Calu3 (cell line): ENCODE results near the gene F10. TPM values are rescaled to one million over a fixed set of nuclear protein-coding genes. Genes with fewer than 3 reads are reported as not detected.

ENCODE experiments used
- BruUV-seq: library from RNA; stranded (reverse); fragments of 400-500 nt; replicated peaks from 2 replicates; lab custom pipeline; 2021; lab: Mats Ljungman, UMichigan
- CTCF ChIA-PET: fragments of 300-600 bp; sonication (Branson Sonifier 250); formaldehyde crosslinking; loops from one replicate; lab custom pipeline; 2022; ENCODE audit warnings: antibody characterized with exemption; lab: Charles Lee
- DNase-seq: peaks from one replicate; pipeline ENCODE4 v3.0.0; 2022
- H3K27ac Mint-ChIP-seq: one replicate; pipeline ENCODE4 v1.8.0; 2022; ENCODE audit warnings: mixed read lengths; ENCODE audit not compliant: unreplicated experiment
- H3K27me3 Mint-ChIP-seq: one replicate; pipeline ENCODE4 v1.8.0; 2022; ENCODE audit warnings: mixed read lengths; ENCODE audit not compliant: unreplicated experiment
- H3K36me3 Mint-ChIP-seq: one replicate; pipeline ENCODE4 v1.8.0; 2022; ENCODE audit warnings: mild to moderate bottlenecking, moderate library complexity, mixed read lengths; ENCODE audit not compliant: insufficient read depth, unreplicated experiment
- H3K4me1 Mint-ChIP-seq: one replicate; pipeline ENCODE4 v1.8.0; 2022; ENCODE audit warnings: mild to moderate bottlenecking, low read depth, mixed read lengths; ENCODE audit not compliant: unreplicated experiment
- H3K4me3 Mint-ChIP-seq: one replicate; pipeline ENCODE4 v1.8.0; 2022; ENCODE audit warnings: mild to moderate bottlenecking, low read depth, moderate library complexity, mixed read lengths; ENCODE audit not compliant: unreplicated experiment
- H3K9me3 Mint-ChIP-seq: one replicate; pipeline ENCODE4 v1.8.0; 2022; ENCODE audit warnings: low read depth, mixed read lengths; ENCODE audit not compliant: unreplicated experiment
- intact Hi-C: fragments of 100-400 bp; cut with micrococcal nuclease; formaldehyde crosslinking; loops from one replicate; pipeline ENCODE4 v1.10.0; 2022; ENCODE audit not compliant: unreplicated experiment
- total RNA-seq: library from RNA; stranded (reverse); gene quantifications from 2 replicates; pipeline ENCODE4 v1.2.3, GENCODE V29; 2022
- TF ChIP-seq, protein P1 (sequence below): fragments of 200-600 bp; IDR thresholded peaks from one replicate; pipeline ENCODE4 v1.8.0; 2022; ENCODE audit warnings: antibody characterized with exemption; ENCODE audit not compliant: unreplicated experiment

Gene F10
- total RNA-seq, 1 experiment from 2014 or later: not detected

DNA sequence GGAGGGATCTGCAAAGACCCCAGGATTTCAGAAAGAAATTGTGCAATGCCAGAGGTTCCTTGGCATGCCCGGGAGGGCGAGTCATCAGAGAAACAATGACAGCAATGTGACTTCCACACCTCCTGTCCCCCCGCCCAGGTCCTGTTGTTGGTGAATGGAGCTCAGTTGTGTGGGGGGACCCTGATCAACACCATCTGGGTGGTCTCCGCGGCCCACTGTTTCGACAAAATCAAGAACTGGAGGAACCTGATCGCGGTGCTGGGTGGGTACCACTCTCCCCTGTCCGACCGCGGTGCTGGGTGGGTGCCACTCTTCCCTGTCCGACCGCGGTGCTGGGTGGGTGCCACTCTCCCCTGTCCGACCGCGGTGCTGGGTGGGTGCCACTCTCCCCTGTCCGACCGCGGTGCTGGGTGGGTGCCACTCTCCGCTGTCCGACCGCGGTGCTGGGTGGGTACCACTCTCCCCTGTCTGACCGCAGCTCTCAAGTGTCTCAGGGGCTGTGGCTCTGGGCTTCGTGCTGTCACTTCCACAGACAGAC, 5.2 kb upstream of the F10 start:
- Mint-ChIP-seq H3K4me3 (no peak overlapping the region), H3K9me3 (no peaks in the 10 kb centered on the region), H3K27me3 (peaks cover 13% of the 10 kb centered on the region), H3K36me3 (no peaks in the 10 kb centered on the region), H3K4me1 (no peaks in the 10 kb centered on the region), H3K27ac (no peak overlapping the region)
- TF ChIP-seq, protein P1, sequence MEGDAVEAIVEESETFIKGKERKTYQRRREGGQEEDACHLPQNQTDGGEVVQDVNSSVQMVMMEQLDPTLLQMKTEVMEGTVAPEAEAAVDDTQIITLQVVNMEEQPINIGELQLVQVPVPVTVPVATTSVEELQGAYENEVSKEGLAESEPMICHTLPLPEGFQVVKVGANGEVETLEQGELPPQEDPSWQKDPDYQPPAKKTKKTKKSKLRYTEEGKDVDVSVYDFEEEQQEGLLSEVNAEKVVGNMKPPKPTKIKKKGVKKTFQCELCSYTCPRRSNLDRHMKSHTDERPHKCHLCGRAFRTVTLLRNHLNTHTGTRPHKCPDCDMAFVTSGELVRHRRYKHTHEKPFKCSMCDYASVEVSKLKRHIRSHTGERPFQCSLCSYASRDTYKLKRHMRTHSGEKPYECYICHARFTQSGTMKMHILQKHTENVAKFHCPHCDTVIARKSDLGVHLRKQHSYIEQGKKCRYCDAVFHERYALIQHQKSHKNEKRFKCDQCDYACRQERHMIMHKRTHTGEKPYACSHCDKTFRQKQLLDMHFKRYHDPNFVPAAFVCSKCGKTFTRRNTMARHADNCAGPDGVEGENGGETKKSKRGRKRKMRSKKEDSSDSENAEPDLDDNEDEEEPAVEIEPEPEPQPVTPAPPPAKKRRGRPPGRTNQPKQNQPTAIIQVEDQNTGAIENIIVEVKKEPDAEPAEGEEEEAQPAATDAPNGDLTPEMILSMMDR: no peak
- BruUV-seq: no TSS peak
- CTCF ChIA-PET: no interaction called here
- DNase-seq: no peak
- intact Hi-C loops: no loop called here

DNA sequence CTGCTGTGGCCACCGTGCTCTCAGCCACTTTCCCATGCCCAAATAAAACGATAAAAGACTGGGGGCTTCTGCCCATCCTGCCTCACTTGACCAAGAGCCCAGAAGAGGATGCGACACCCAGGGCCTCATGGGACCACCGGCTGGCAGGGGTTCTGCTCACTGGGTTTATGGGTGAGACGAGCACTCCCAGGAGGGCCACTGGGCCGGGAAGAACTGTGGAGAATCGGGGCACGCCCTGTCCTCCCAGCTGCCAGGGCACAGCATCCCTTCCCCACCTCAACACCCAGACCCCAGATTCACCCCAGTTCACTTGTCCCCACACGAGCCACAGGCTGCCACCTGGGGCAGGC, 4.7 kb upstream of the F10 start:
- TF ChIP-seq, protein P1: no peak
- no peak overlapping the region for H3K27ac Mint-ChIP-seq
- no peak for DNase-seq
- BruUV-seq: no TSS peak
- H3K4me3 Mint-ChIP-seq: no peak overlapping the region
- peaks cover 13% of the 10 kb centered on the region for H3K27me3 Mint-ChIP-seq
- no peaks in the 10 kb centered on the region for H3K4me1 Mint-ChIP-seq
- CTCF ChIA-PET: no interaction called here
- no peaks in the 10 kb centered on the region for H3K36me3 Mint-ChIP-seq
- no peaks in the 10 kb centered on the region for H3K9me3 Mint-ChIP-seq
- intact Hi-C loops: no loop called here

DNA sequence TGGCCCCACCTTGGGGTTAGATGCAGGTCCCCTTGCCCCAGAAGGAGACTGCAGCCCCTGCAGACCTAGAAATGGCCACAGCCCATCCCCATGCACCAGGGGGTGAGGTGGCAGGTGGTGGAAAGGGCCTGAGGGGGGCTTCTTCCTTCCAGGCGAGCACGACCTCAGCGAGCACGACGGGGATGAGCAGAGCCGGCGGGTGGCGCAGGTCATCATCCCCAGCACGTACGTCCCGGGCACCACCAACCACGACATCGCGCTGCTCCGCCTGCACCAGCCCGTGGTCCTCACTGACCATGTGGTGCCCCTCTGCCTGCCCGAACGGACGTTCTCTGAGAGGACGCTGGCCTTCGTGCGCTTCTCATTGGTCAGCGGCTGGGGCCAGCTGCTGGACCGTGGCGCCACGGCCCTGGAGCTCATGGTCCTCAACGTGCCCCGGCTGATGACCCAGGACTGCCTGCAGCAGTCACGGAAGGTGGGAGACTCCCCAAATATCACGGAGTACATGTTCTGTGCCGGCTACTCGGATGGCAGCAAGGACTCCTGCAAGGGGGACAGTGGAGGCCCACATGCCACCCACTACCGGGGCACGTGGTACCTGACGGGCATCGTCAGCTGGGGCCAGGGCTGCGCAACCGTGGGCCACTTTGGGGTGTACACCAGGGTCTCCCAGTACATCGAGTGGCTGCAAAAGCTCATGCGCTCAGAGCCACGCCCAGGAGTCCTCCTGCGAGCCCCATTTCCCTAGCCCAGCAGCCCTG, 4.2 kb upstream of the F10 start:
- Mint-ChIP-seq H3K4me3 (no peak overlapping the region), H3K27ac (no peak overlapping the region), H3K9me3 (no peaks in the 10 kb centered on the region), H3K27me3 (peaks cover 13% of the 10 kb centered on the region), H3K4me1 (no peaks in the 10 kb centered on the region), H3K36me3 (no peaks in the 10 kb centered on the region)
- no peak for DNase-seq
- intact Hi-C loops: no loop called here
- TF ChIP-seq, protein P1: no peak
- BruUV-seq: no TSS peak
- CTCF ChIA-PET: no interaction called here

DNA sequence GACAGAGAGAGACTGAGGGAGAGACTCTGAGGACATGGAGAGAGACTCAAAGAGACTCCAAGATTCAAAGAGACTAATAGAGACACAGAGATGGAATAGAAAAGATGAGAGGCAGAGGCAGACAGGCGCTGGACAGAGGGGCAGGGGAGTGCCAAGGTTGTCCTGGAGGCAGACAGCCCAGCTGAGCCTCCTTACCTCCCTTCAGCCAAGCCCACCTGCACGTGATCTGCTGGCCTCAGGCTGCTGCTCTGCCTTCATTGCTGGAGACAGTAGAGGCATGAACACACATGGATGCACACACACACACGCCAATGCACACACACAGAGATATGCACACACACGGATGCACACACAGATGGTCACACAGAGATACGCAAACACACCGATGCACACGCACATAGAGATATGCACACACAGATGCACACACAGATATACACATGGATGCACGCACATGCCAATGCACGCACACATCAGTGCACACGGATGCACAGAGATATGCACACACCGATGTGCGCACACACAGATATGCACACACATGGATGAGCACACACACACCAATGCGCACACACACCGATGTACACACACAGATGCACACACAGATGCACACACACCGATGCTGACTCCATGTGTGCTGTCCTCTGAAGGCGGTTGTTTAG, 3.3 kb upstream of the F10 start:
- intact Hi-C loops: no loop called here
- Mint-ChIP-seq H3K4me1 (no peaks in the 10 kb centered on the region), H3K9me3 (no peaks in the 10 kb centered on the region), H3K27ac (no peak overlapping the region), H3K4me3 (no peak overlapping the region), H3K27me3 (peaks cover 13% of the 10 kb centered on the region), H3K36me3 (no peaks in the 10 kb centered on the region)
- no TSS peak for BruUV-seq
- no peak for DNase-seq
- CTCF ChIA-PET: no interaction called here
- TF ChIP-seq, protein P1: no peak
